WI38 (cell line): ENCODE results near the gene PTPRT.

Experiments
- H3K4me3 ChIP-seq: 2 replicates; pipeline ENCODE4 v1.5.1; 2011; ENCODE audit warnings: low read depth, mild to moderate bottlenecking, control low read depth, low read length
- CTCF ChIP-seq: IDR thresholded peaks from 2 replicates; pipeline ENCODE4 v1.5.1; 2012; ENCODE audit warnings: low read depth, mild to moderate bottlenecking, control low read depth, low read length

PTPRT gene

GRCh38 chr20:42846784-42847490 is 342.8 kb downstream of the PTPRT start:
- no peak for TF ChIP-seq CTCF
- no peak overlapping the region for H3K4me3 ChIP-seq

- no peak for TF ChIP-seq CTCF
- no peak overlapping the region for H3K4me3 ChIP-seq
Measured at GRCh38 chr20:42844751-42845150, 345.0 kb downstream of the PTPRT start.

- no peak overlapping the region for H3K4me3 ChIP-seq
- TF ChIP-seq CTCF: no peak
Measured at GRCh38 chr20:42837456-42837855, 352.2 kb downstream of the PTPRT start.

GRCh38 chr20:42836339-42836738 is 353.4 kb downstream of the PTPRT start:
- no peak overlapping the region for H3K4me3 ChIP-seq
- no peak for TF ChIP-seq CTCF

- TF ChIP-seq CTCF: no peak
- no peak overlapping the region for H3K4me3 ChIP-seq
Measured at GRCh38 chr20:42807876-42808275, 381.8 kb downstream of the PTPRT start.

GRCh38 chr20:42795111-42795695 is 394.5 kb downstream of the PTPRT start:
- TF ChIP-seq CTCF: no peak
- no peak overlapping the region for H3K4me3 ChIP-seq

- no peak for TF ChIP-seq CTCF
- no peak overlapping the region for H3K4me3 ChIP-seq
Measured at GRCh38 chr20:42792052-42792451, 397.7 kb downstream of the PTPRT start.
